Common myeloid progenitor, CD34-positive (primary cell): ENCODE data around the gene NEDD4L.

Source experiments
- CTCF ChIA-PET: fragments of 350-600 bp; sonication (Branson Sonifier 250); formaldehyde crosslinking; loops from one replicate; lab custom pipeline; 2021; ENCODE audit warnings: antibody characterized with exemption; lab: Charles Lee
- POLR2A ChIA-PET: fragments of 350-600 bp; sonication (Branson Sonifier 250); formaldehyde crosslinking; loops from one replicate; lab custom pipeline; 2021; ENCODE audit warnings: antibody characterized with exemption; lab: Charles Lee
- DNase-seq, 3 donors: peaks; one replicate each; pipeline versions ENCODE4 v3.0.0 to v3.0.0-alpha.2; 2013
- H3K27ac ChIP-seq, 2 experiments: 1 replicate in 1 of 2; 2 replicates in 1 of 2; pipeline ENCODE4 v1.7.0; 2013; ENCODE audit warnings: inconsistent platforms in 2 of 2, low read length in 2 of 2, mild to moderate bottlenecking in 2 of 2, low read depth in 1 of 2, moderate library complexity in 1 of 2; ENCODE audit not compliant: severe bottlenecking in 2 of 2, insufficient read depth in 1 of 2, poor library complexity in 1 of 2
- H3K27me3 ChIP-seq, 5 experiments: replicated peaks in 2 of 5; 1 replicate in 3 of 5; 2 replicates in 2 of 5; pipeline versions ENCODE4 v1.6.1 to v1.7.0; 2013; ENCODE audit warnings: low read length in 4 of 5, mild to moderate bottlenecking in 2 of 5, moderate library complexity in 2 of 5, inconsistent platforms in 1 of 5; ENCODE audit not compliant: insufficient read depth in 5 of 5, control insufficient read depth in 4 of 5
- H3K36me3 ChIP-seq, 4 experiments: 1 replicate in 2 of 4; 2 replicates in 2 of 4; pipeline versions ENCODE4 v1.6.1 to v1.7.0; 2013; ENCODE audit warnings: low read length in 3 of 4, control low read depth in 1 of 4, mild to moderate bottlenecking in 1 of 4; ENCODE audit not compliant: control insufficient read depth in 4 of 4, insufficient read depth in 4 of 4
- H3K4me1 ChIP-seq, 4 experiments: 1 replicate in 3 of 4; 2 replicates in 1 of 4; pipeline versions ENCODE4 v1.6.1 to v1.7.1; 2013; ENCODE audit warnings: low read length in 3 of 4, mild to moderate bottlenecking in 3 of 4, control low read depth in 1 of 4, inconsistent platforms in 1 of 4, moderate library complexity in 1 of 4; ENCODE audit not compliant: control insufficient read depth in 4 of 4, insufficient read depth in 4 of 4; ENCODE audit errors: control extremely low read depth in 1 of 4
- H3K4me3 ChIP-seq, 7 experiments: 1 replicate in 4 of 7; 2 replicates in 3 of 7; pipeline versions ENCODE4 v1.5.1 to v1.7.0; 2013; ENCODE audit warnings: mild to moderate bottlenecking in 7 of 7, low read length in 6 of 7, moderate library complexity in 6 of 7, inconsistent platforms in 2 of 7, low read depth in 2 of 7, control low read depth in 1 of 7; ENCODE audit not compliant: insufficient read depth in 4 of 7, control insufficient read depth in 1 of 7; ENCODE audit errors: extremely low read depth in 1 of 7
- H3K9me3 ChIP-seq, 5 experiments: 1 replicate in 4 of 5; 2 replicates in 1 of 5; pipeline versions ENCODE4 v1.6.1 to v1.7.1; 2013; ENCODE audit warnings: low read length in 4 of 5, mild to moderate bottlenecking in 2 of 5, inconsistent platforms in 1 of 5, low read depth in 1 of 5, moderate library complexity in 1 of 5; ENCODE audit not compliant: control insufficient read depth in 4 of 5, insufficient read depth in 2 of 5; ENCODE audit errors: control extremely low read depth in 1 of 5
- WGBS: methylation state at CpG from one replicate; pipeline ENCODE4 v1.1.5; 2013; ENCODE audit not compliant: insufficient coverage; 5-methylcytosine and 5-hydroxymethylcytosine counted together

Gene NEDD4L

DNA sequence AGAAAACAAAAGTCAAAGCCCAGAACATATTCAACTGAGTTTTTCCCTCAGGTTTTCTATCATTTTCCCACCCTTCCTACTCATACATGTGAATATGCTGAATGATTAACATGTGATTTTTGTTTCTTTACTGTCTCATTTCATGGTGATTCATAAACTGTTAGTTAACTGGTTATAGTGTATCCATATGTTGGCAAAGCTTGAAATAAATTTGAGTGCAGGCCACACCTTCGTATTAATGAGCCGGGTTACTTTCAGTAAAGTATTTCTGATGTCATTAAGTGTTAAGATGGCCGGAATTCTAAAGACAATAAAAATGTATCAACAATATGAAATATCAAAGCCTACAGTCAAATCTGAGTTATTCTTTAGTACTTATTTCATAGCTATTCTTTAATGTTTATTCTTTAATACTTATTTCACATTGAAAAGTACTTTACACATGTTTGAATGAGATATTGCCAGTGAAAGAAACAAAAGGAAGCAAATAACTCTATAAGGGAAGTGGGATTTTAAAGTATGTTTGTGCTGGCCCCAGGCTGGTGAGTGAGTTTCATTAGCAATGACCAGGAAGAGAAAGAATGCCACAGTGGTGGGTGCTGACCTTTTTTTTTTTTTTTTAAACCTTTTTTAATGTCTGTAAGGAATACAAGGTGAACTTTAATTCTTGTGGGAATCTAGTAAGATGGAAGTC is 178.6 kb downstream of the NEDD4L start:
- Histone ChIP-seq H3K4me3 (no peak overlapping the region), H3K27me3 (peaks cover 0 to 13% (median 10%) of the 10 kb centered on the region in 5 experiments), H3K36me3 (no peaks in the 10 kb centered on the region), H3K4me1 (peaks cover 0 to 6% (median 2%) of the 10 kb centered on the region in 4 experiments), H3K9me3 (no peaks in the 10 kb centered on the region), H3K27ac (peak overlapping the region in 1 of 2 experiments; percentile 4)
- WGBS: no CpG with 5 or more reads among the region's 3 CpGs
- ChIA-PET POLR2A (no interaction called here), CTCF (no interaction called here)
- DNase-seq: no peak

- WGBS: 92% methylated on average over 15 of the region's 15 CpGs
- H3K9me3 ChIP-seq: no peaks in the 10 kb centered on the region
- ChIA-PET CTCF (no interaction called here), POLR2A (no interaction called here)
- no peak overlapping the region for H3K27ac ChIP-seq
- no peak overlapping the region for H3K4me3 ChIP-seq
- peaks cover 0 to 7% (median 4%) of the 10 kb centered on the region in 5 experiments for H3K27me3 ChIP-seq
- no peaks in the 10 kb centered on the region for H3K36me3 ChIP-seq
- no peak for DNase-seq
- H3K4me1 ChIP-seq: peaks cover 0 to 6% (median 2%) of the 10 kb centered on the region in 4 experiments
Measured at GRCh38 chr18:58223717-58224424, 179.8 kb downstream of the NEDD4L start.

DNA sequence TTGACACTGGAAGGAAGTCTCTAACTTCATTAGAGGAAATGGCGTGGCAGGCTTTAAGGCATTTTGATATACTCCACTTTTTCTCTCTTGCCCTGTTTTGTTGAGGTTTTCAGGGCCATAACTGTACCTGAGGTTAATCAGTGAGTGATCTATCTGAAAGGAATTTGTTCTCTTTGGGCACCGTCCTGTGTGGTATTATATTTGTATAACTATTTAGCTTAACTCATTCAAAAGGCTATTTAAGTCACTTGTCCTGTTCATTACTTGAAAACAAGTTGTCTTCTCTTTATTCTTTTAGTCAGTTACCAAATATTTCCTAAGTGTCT is 180.4 kb downstream of the NEDD4L start:
- no peak for DNase-seq
- ChIA-PET CTCF (no interaction called here), POLR2A (no interaction called here)
- Histone ChIP-seq H3K27me3 (peaks cover 0 to 5% (median 0%) of the 10 kb centered on the region in 5 experiments), H3K36me3 (no peaks in the 10 kb centered on the region), H3K9me3 (no peaks in the 10 kb centered on the region), H3K4me1 (peaks cover 0 to 6% (median 2%) of the 10 kb centered on the region in 4 experiments), H3K4me3 (no peak overlapping the region), H3K27ac (no peak overlapping the region)
- WGBS: no CpG with 5 or more reads among the region's 2 CpGs

DNA sequence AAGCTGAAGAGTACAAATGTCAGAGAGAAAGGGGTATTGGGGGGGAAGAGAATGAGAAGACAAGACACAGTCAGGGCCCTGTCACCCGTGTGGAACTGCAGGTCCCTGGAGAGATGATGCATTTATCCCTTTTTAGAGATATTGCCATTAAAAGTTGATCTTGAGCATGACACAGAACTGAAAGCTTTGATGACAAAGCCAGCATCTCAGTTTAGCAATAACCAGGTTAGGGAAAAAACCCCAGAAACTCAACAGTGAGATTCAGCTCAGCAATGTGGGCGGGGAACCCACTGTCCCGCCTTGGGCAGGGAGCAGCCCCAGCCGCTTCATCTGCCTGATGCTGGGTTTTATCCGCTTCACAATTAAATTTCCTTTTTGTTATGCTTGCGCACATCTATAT is 181.1 kb downstream of the NEDD4L start:
- Histone ChIP-seq H3K36me3 (no peaks in the 10 kb centered on the region), H3K4me1 (peaks cover 0 to 6% (median 2%) of the 10 kb centered on the region in 4 experiments), H3K9me3 (no peaks in the 10 kb centered on the region), H3K27me3 (peaks cover 0 to 5% (median 0%) of the 10 kb centered on the region in 5 experiments), H3K4me3 (no peak overlapping the region), H3K27ac (no peak overlapping the region)
- CTCF ChIA-PET: no interaction called here
- no peak for DNase-seq
- POLR2A ChIA-PET: no interaction called here
- WGBS: 100% methylated on average over 4 of the region's 6 CpGs

GRCh38 chr18:58226429-58226828 is 182.4 kb downstream of the NEDD4L start:
- POLR2A ChIA-PET: no interaction called here
- no peak overlapping the region for H3K27ac ChIP-seq
- H3K27me3 ChIP-seq: peaks cover 0 to 3% (median 0%) of the 10 kb centered on the region in 5 experiments
- WGBS: 70% methylated on average over 1 of the region's 3 CpGs
- CTCF ChIA-PET: no interaction called here
- H3K36me3 ChIP-seq: no peaks in the 10 kb centered on the region
- H3K4me3 ChIP-seq: no peak overlapping the region
- no peak for DNase-seq
- no peaks in the 10 kb centered on the region for H3K9me3 ChIP-seq
- H3K4me1 ChIP-seq: peaks cover 0 to 6% (median 2%) of the 10 kb centered on the region in 4 experiments

GRCh38 chr18:58227361-58227930 is 183.4 kb downstream of the NEDD4L start:
- ChIA-PET POLR2A (no interaction called here), CTCF (no interaction called here)
- Histone ChIP-seq H3K4me3 (no peak overlapping the region), H3K4me1 (peaks cover 0 to 6% (median 2%) of the 10 kb centered on the region in 4 experiments), H3K27me3 (peaks cover 0 to 3% (median 0%) of the 10 kb centered on the region in 5 experiments), H3K27ac (no peak overlapping the region), H3K36me3 (no peaks in the 10 kb centered on the region), H3K9me3 (no peaks in the 10 kb centered on the region)
- no peak for DNase-seq
- WGBS: 91% methylated on average over 5 of the region's 9 CpGs

GRCh38 chr18:58228176-58228575 is 184.2 kb downstream of the NEDD4L start:
- H3K27ac ChIP-seq: no peak overlapping the region
- H3K4me3 ChIP-seq: no peak overlapping the region
- CTCF ChIA-PET: no interaction called here
- no peaks in the 10 kb centered on the region for H3K36me3 ChIP-seq
- no peak for DNase-seq
- 93% methylated on average over 6 of the region's 6 CpGs for WGBS
- peaks cover 0 to 6% (median 2%) of the 10 kb centered on the region in 4 experiments for H3K4me1 ChIP-seq
- peaks cover 0 to 3% (median 0%) of the 10 kb centered on the region in 5 experiments for H3K27me3 ChIP-seq
- H3K9me3 ChIP-seq: no peaks in the 10 kb centered on the region
- POLR2A ChIA-PET: no interaction called here
